Kidney epithelial cell (primary cell): ENCODE data around the gene NSG2. TPM values are rescaled to one million over a fixed set of nuclear protein-coding genes. Genes with fewer than 3 reads are reported as not detected.
"Not testable (repeated sequence)": the region's sequence is repeated elsewhere in the genome, so short reads cannot be mapped to it uniquely, and the experiment has no call there.

Experiments used
- DNase-seq: peaks from one replicate; pipeline ENCODE4 v3.0.0-alpha.2; 2010; ENCODE audit warnings: low read depth
- H3K27me3 ChIP-seq: 2 replicates; pipeline ENCODE4 v1.6.0; 2011; ENCODE audit warnings: low read length; ENCODE audit not compliant: control insufficient read depth, insufficient read depth
- H3K36me3 ChIP-seq: 2 replicates; pipeline ENCODE4 v1.5.1; 2011; ENCODE audit warnings: low read length; ENCODE audit not compliant: control insufficient read depth, insufficient read depth
- H3K4me3 ChIP-seq: 2 replicates; pipeline ENCODE4 v1.5.1; 2011; ENCODE audit warnings: low read depth, mild to moderate bottlenecking, control low read depth, low read length
- CTCF ChIP-seq: IDR thresholded peaks from 2 replicates; pipeline ENCODE4 v1.5.1; 2011; ENCODE audit warnings: mild to moderate bottlenecking, moderate library complexity, low read length, control low read depth, inconsistent platforms; ENCODE audit not compliant: insufficient read depth, poor library complexity, severe bottlenecking
- total RNA-seq: library from RNA; depleted of rRNA; stranded (reverse); fragments of >200 nt; gene quantifications from 2 replicates; pipeline ENCODE4 v1.2.3, GENCODE V29; 2015

The NSG2 gene
- total RNA-seq, 1 donor from 2014 or later, result not detected

- no peak for DNase-seq
- no peak for TF ChIP-seq CTCF
- H3K36me3 ChIP-seq, result no peaks in the 10 kb centered on the region
- no peak overlapping the region for H3K4me3 ChIP-seq
- H3K27me3 ChIP-seq, result no peaks in the 10 kb centered on the region
These were observed 99.6 kb downstream of the NSG2 start for GRCh38 chr5:174145091-174145490.

GRCh38 chr5:174145821-174146220 is 100.3 kb downstream of the NSG2 start:
- no peak for DNase-seq
- Histone ChIP-seq H3K4me3 (no peak overlapping the region), H3K36me3 (no peaks in the 10 kb centered on the region), H3K27me3 (no peaks in the 10 kb centered on the region)
- TF ChIP-seq CTCF, result no peak

- no peak for TF ChIP-seq CTCF
- H3K4me3 ChIP-seq, result no peak overlapping the region
- DNase-seq, result no peak
- no peaks in the 10 kb centered on the region for H3K36me3 ChIP-seq
- no peaks in the 10 kb centered on the region for H3K27me3 ChIP-seq
These were observed 101.0 kb downstream of the NSG2 start for GRCh38 chr5:174146556-174146955.

- DNase-seq, H3K4me3 ChIP-seq, H3K36me3 ChIP-seq, H3K27me3 ChIP-seq: not testable (repeated sequence)
These were observed 101.5 kb downstream of the NSG2 start for GRCh38 chr5:174147012-174147411.

- Histone ChIP-seq H3K36me3 (no peaks in the 10 kb centered on the region), H3K27me3 (no peaks in the 10 kb centered on the region), H3K4me3 (no peak overlapping the region)
- TF ChIP-seq CTCF, result no peak
- DNase-seq, result no peak
These were observed 102.0 kb downstream of the NSG2 start for GRCh38 chr5:174147551-174147950.

GRCh38 chr5:174148721-174149120 is 103.2 kb downstream of the NSG2 start:
- no peak overlapping the region for H3K4me3 ChIP-seq
- no peaks in the 10 kb centered on the region for H3K27me3 ChIP-seq
- DNase-seq, result no peak
- TF ChIP-seq CTCF, result no peak
- H3K36me3 ChIP-seq, result no peaks in the 10 kb centered on the region
